ENCODE data around the gene MTX2. TPM values are rescaled to one million over a fixed set of nuclear protein-coding genes. Genes with fewer than 3 reads are reported as not detected.

The MTX2 gene
- total RNA-seq, 1 donor from 2014 or later = 26.0 TPM

DNA sequence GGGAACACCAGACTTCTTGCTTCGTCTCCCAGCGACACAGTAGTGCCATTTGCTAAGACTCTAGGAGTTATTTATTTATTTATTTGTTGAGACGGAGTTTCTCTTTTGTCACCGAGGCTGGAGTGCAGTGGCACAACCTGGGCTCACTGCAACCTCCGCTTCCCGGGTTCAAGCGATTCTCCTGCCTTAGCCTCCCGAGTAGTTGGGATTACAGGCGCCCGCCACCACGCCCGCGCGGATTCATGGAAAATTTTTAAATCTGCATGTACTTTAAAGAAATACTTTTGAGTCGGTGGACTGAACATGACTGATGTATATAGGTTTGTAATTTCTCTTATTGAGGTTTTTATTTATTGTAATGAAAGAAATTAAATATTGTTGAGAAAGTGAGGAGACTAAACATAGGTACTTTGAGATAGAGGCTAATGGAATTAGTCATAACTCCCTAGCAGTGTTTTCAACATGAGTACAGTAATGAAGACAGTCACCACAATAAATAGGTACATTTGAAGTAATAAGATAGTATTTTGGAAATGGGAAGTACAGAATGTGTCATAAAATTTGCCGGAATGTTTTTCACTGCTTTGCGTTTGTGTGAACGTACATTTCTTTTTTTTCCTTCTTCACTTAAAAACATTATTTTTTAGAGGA, 983 bp downstream of the MTX2 start:
- peak overlapping the region; percentile 93 for H3K27ac Mint-ChIP-seq

DNA sequence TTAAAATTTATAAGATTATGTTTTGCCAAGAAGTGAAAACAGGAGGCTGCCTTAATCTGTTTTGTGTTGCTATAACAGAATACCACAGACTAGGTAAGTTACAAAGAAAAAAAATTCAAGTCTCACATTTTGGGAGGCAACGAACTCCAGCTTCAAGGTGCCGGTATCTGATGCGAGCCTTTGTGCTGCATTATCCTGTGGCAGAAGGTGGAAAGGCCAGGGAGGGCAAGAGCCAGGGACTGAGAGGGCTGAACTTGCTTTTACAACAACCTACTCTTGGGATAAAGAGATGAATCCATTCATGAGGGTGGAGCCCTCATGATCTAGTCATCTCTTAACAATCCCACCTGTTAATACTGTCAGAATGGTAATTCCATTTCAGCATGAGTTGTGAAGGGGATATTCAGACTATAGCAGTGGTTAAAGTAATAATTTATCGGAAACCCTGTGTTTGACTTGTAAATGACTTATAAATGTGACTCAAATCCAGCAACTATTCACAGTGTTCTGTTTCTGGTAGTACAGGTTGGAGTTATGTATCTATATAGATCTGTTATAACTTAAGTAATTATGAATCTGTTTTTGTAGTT, 3.7 kb downstream of the MTX2 start:
- Mint-ChIP-seq H3K9me3 (no peaks in the 10 kb centered on the region), H3K4me3 (ENCODE audit: low read depth) (no peak overlapping the region), H3K27ac (no peak overlapping the region), H3K36me3 (ENCODE audit: low read depth) (peaks cover 3% of the 10 kb centered on the region), H3K4me1 (ENCODE audit: low read depth) (peaks cover 10% of the 10 kb centered on the region), H3K27me3 (ENCODE audit: low read depth) (no peaks in the 10 kb centered on the region)
- DNase-seq (ENCODE audit: low spot score) = no peak
- intact Hi-C loops (cut with micrococcal nuclease) = no loop called here

More for the DNA sequence above, 983 bp downstream of the MTX2 start:
- H3K9me3 Mint-ChIP-seq = no peaks in the 10 kb centered on the region
- H3K4me3 Mint-ChIP-seq (ENCODE audit: low read depth) = peak overlapping the region; percentile 97
- peaks cover 8% of the 10 kb centered on the region for H3K4me1 Mint-ChIP-seq (ENCODE audit: low read depth)
- peaks cover 8% of the 10 kb centered on the region for H3K27me3 Mint-ChIP-seq (ENCODE audit: low read depth)
- peaks cover 3% of the 10 kb centered on the region for H3K36me3 Mint-ChIP-seq (ENCODE audit: low read depth)
- DNase-seq (ENCODE audit: low spot score) = no peak
- intact Hi-C loops (cut with micrococcal nuclease) = no loop called here

DNA sequence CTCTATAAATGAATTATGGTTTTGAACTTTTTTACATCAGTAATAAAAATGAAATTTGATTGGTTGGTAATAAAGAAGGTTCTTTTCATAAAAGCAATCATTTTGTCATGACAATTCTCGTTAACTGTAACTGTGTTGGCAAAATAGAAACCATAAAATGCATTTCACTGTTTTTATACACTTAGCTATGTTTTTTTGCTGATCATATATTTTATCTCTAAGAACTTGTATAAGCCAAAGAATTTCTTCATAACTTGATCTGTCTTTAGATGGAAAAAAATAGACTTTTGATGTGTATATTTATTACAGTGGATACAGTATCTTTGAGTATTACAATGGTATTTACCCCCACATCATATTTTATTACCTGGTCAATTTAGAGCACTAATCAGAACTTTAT, 9.7 kb downstream of the MTX2 start:
- no peak overlapping the region for H3K4me3 Mint-ChIP-seq (ENCODE audit: low read depth)
- intact Hi-C loops (cut with micrococcal nuclease) = no loop called here
- H3K36me3 Mint-ChIP-seq (ENCODE audit: low read depth) = peaks cover 7% of the 10 kb centered on the region

DNA sequence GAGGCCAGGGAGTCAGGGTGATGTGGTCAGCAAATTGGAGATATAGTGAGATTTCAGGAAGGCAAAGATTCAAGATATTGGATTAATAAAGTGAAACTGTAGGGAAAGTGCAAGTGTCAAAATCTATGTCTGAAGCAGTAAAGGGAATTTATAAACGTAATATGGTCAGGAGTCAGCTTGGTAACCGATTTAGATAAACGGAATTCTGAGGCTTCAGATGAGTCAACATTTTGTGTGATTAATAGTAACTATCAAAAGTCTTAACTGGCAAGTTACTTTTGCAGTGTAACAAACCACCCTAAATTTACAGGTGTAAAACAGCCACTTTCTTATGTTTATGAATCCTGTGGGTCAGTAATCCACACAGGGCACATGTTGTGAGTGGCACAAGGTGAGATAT, 10.9 kb downstream of the MTX2 start:
- DNase-seq (ENCODE audit: low spot score) = no peak
- intact Hi-C loops (cut with micrococcal nuclease) = no loop called here
- Mint-ChIP-seq H3K27ac (no peak overlapping the region), H3K4me1 (ENCODE audit: low read depth) (peaks cover 20% of the 10 kb centered on the region), H3K9me3 (no peaks in the 10 kb centered on the region), H3K36me3 (ENCODE audit: low read depth) (peaks cover 4% of the 10 kb centered on the region), H3K27me3 (ENCODE audit: low read depth) (no peaks in the 10 kb centered on the region), H3K4me3 (ENCODE audit: low read depth) (no peak overlapping the region)

More for the DNA sequence above, 9.7 kb downstream of the MTX2 start:
- Mint-ChIP-seq H3K27ac (no peak overlapping the region), H3K27me3 (ENCODE audit: low read depth) (no peaks in the 10 kb centered on the region), H3K4me1 (ENCODE audit: low read depth) (peaks cover 20% of the 10 kb centered on the region), H3K9me3 (no peaks in the 10 kb centered on the region)
- no peak for DNase-seq (ENCODE audit: low spot score)

DNA sequence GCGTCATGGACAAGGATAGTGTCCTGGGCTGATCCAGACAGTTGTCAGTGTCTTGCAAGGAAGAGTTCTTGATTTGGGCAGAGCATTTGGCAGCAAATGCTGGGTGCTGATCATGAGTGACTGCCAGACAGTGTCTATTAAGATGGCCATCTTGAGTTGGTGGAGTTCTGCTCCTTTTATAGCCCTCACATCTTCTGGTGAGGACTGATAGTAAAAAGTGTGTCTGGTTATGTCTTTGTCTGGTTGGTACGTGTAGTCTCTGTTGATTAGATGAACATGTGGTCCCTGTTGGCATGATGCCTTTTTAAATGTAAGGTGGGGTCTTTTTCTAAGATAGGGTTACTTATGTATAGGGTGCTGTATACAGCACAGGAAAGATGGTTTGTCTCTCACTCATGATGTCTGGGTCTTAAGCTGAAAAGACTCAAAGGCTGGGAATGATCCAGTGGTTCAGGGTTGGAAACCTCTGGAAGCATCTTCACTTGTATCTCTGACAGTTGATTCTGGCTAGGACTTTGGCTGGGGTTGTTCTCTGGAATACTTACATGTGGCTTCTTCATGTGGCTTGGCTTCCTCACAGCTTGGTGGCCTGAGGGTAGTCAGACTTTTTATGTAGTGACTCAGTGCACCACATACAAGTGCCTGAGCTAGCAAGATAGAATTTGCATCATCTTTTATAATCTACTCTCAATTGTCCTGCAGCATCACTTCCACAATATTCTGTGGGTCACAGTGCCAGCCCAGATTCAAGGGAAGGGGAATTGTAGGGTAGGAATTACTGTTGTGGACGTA, 11.8 kb downstream of the MTX2 start:
- Mint-ChIP-seq H3K4me3 (ENCODE audit: low read depth) (no peak overlapping the region), H3K9me3 (no peaks in the 10 kb centered on the region), H3K27ac (no peak overlapping the region), H3K27me3 (ENCODE audit: low read depth) (no peaks in the 10 kb centered on the region), H3K4me1 (ENCODE audit: low read depth) (peaks cover 22% of the 10 kb centered on the region), H3K36me3 (ENCODE audit: low read depth) (peaks cover 6% of the 10 kb centered on the region)
- intact Hi-C loops (cut with micrococcal nuclease) = no loop called here
- DNase-seq (ENCODE audit: low spot score) = no peak

DNA sequence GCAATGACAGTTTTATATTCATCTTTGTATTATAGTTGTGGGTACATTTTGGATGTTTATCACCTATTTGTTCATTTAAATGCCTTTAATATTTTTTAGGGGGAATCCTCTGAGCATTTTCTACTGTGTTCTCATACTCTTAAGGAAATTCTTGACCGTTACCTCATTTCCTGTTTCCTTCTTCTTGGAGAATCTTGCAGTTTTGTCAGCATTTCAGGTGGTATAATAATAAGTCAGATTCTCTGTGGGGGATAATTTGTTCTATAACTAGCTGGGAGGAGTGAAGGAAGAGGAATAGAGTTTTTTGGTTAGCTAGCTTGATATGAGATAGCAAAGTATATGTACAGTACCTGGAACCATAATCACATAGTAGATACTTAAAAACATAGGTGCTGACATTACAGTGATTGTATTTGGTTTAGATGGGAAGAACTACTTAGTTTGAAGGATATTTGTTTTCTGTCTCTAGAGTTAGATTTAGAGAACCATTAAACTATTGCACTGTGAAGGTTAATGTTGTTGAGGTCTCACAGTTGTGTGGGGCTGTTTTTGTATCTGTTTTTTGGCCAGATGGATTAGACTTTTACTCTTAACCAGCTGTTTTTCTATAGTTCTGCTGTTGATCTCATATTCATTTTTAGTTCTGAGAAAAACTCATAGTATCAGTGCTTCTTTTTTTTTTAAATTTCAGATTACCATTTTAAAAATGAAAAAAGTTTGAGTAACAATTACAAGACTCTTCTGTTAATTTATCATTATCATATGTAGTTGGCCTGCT, 14.2 kb downstream of the MTX2 start:
- no peak for DNase-seq (ENCODE audit: low spot score)
- no peak overlapping the region for H3K4me3 Mint-ChIP-seq (ENCODE audit: low read depth)
- H3K36me3 Mint-ChIP-seq (ENCODE audit: low read depth) = peaks cover 14% of the 10 kb centered on the region
- H3K4me1 Mint-ChIP-seq (ENCODE audit: low read depth) = peaks cover 21% of the 10 kb centered on the region
- H3K27me3 Mint-ChIP-seq (ENCODE audit: low read depth) = no peaks in the 10 kb centered on the region
- no peaks in the 10 kb centered on the region for H3K9me3 Mint-ChIP-seq
- intact Hi-C loops (cut with micrococcal nuclease) = no loop called here
- no peak overlapping the region for H3K27ac Mint-ChIP-seq

DNA sequence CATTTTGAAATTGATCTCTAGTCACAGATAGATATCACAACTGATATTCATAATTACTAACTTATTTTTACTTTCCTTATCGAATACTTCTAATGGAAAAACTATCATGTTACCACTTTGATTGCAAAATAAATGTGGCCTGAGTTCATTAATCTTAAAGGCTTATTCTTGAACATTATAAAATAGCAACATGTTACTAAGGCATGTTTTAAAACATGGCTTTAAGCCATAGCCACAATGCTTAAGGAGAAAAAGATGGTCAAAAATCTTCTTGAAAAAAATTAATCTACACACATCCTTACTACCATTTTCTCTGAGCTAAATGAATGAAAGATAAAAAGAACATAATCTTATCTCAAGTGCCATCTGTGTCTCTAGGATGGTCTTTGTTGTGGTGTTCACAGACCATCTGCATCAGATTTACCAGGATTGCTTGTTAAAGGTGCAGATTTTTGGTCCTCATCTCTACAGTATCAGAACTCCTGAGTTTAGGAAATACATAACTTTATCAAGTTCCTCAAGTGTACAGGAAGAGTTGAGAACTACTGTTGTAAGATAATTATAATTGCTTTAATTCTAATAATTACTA, 15.3 kb downstream of the MTX2 start:
- intact Hi-C loops (cut with micrococcal nuclease) = no loop called here
- Mint-ChIP-seq H3K9me3 (no peaks in the 10 kb centered on the region), H3K27ac (no peak overlapping the region), H3K27me3 (ENCODE audit: low read depth) (no peaks in the 10 kb centered on the region), H3K4me1 (ENCODE audit: low read depth) (peaks cover 21% of the 10 kb centered on the region), H3K36me3 (ENCODE audit: low read depth) (peaks cover 15% of the 10 kb centered on the region), H3K4me3 (ENCODE audit: low read depth) (no peak overlapping the region)
- no peak for DNase-seq (ENCODE audit: low spot score)

DNA sequence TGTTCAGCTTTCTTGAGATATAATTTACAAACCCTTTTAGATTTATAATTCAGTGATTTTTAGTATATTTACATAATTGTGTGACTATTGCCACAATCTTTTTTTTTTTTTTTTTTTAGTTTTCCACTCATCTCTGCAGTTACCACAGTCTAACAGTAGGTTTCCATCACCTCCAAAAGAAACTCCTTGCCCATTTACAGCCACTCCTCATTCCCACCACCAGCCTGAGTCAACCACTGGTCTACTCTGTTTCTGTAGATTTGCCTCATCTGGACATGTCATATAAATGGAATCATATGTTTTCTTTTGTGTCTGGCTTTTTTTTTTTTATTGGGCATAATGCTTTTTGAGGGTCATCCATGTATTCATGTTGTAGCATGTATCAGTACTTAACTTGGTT, 16.1 kb downstream of the MTX2 start:
- Mint-ChIP-seq H3K27ac (no peak overlapping the region), H3K4me1 (ENCODE audit: low read depth) (peaks cover 24% of the 10 kb centered on the region)
- intact Hi-C loops (cut with micrococcal nuclease) = no loop called here

DNA sequence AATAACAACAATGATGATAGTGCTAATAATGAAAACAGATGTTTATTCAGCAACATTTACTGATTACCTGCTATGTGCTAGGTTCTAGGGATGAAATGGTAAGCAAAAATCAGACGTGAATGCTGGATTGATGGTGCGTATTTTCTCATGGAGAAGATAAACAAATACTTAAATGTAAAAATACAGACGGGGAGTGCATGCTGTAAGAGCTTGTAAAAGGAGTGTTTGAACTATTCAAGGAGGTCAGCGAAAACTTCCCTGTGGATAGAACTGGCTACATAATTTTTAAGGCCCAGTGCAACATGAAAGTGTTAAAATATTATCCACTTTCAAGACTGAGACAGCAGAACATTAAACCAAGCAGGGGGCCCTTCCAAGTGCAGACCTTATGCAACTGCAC, 22.1 kb downstream of the MTX2 start:
- H3K27me3 Mint-ChIP-seq (ENCODE audit: low read depth) = no peaks in the 10 kb centered on the region
- H3K36me3 Mint-ChIP-seq (ENCODE audit: low read depth) = peaks cover 7% of the 10 kb centered on the region
- intact Hi-C loops (cut with micrococcal nuclease) = no loop called here
- no peak for DNase-seq (ENCODE audit: low spot score)
- no peak overlapping the region for H3K4me3 Mint-ChIP-seq (ENCODE audit: low read depth)
- H3K27ac Mint-ChIP-seq = no peak overlapping the region
- no peaks in the 10 kb centered on the region for H3K9me3 Mint-ChIP-seq
- peaks cover 24% of the 10 kb centered on the region for H3K4me1 Mint-ChIP-seq (ENCODE audit: low read depth)

More for the DNA sequence above, 16.1 kb downstream of the MTX2 start:
- H3K27me3 Mint-ChIP-seq (ENCODE audit: low read depth) = no peaks in the 10 kb centered on the region
- no peaks in the 10 kb centered on the region for H3K9me3 Mint-ChIP-seq
- no peak for DNase-seq (ENCODE audit: low spot score)
- H3K36me3 Mint-ChIP-seq (ENCODE audit: low read depth) = peaks cover 15% of the 10 kb centered on the region
- no peak overlapping the region for H3K4me3 Mint-ChIP-seq (ENCODE audit: low read depth)

DNA sequence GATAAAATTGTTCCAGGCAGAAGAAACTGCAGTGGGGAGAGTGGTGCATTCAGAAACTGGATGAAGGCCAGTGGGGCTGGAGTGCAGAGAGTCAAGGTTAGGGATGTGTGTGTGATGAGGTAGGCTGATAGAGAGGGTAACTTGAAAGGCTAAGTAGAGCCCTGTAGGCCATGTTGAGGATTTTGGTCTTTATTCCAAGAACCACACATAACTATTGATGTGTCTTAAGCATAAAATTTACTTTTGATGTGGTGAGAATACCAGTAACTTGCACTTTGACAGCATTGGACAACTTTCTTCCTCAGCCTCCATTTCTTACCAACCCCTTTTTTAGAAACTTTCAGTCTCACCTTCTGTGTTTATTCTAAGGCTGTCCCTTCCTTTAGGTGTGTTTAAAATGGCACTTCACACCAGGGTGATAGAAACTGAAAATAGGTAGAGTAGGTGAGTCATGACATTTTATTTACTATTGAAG, 22.6 kb downstream of the MTX2 start:
- Mint-ChIP-seq H3K4me1 (ENCODE audit: low read depth) (peaks cover 24% of the 10 kb centered on the region), H3K27ac (no peak overlapping the region), H3K4me3 (ENCODE audit: low read depth) (no peak overlapping the region), H3K9me3 (no peaks in the 10 kb centered on the region), H3K36me3 (ENCODE audit: low read depth) (peaks cover 7% of the 10 kb centered on the region), H3K27me3 (ENCODE audit: low read depth) (no peaks in the 10 kb centered on the region)
- no peak for DNase-seq (ENCODE audit: low spot score)
- intact Hi-C loops (cut with micrococcal nuclease) = no loop called here

DNA sequence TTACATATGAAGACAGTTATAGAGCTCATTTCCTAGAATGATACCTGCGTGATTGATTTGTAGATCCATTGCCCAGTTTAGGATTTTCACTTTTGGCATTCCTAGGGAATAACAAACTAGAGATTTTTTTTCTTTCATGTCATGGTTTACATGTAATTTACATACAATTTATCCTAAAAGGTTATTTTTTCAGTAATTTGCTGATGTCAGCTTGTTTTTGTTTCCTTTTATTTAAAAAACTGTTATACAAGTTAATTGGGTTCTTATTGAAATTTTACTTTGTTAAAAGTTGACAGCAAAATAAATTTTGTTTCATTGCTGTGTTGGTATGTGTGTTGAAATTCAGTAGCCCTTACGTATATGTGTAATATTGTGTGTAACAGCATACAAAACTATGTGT, 23.4 kb downstream of the MTX2 start:
- no peaks in the 10 kb centered on the region for H3K27me3 Mint-ChIP-seq (ENCODE audit: low read depth)

DNA sequence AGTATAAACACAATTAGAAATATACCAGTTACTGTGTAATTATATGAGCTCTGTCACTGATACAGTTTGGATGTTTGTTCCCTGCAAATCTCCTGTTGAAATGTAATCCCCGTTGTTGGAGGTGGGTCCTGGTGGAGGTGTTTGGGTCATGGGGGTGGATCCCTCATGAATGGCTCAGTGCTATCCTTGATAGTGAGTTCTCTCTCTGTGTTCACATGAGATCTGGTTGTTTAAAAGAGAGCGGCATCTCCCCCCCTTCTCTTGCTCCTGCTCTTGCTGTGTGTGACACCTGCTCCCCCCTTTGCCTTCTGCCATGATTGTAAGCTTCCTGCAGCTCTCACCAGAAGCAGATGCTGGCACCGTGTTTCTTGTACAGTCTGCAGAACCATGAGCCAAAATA, 24.1 kb downstream of the MTX2 start:
- no peak for DNase-seq (ENCODE audit: low spot score)
- Mint-ChIP-seq H3K4me3 (ENCODE audit: low read depth) (no peak overlapping the region), H3K36me3 (ENCODE audit: low read depth) (peaks cover 3% of the 10 kb centered on the region), H3K9me3 (no peaks in the 10 kb centered on the region), H3K27ac (no peak overlapping the region), H3K27me3 (ENCODE audit: low read depth) (no peaks in the 10 kb centered on the region), H3K4me1 (ENCODE audit: low read depth) (peaks cover 26% of the 10 kb centered on the region)
- intact Hi-C loops (cut with micrococcal nuclease) = no loop called here

More for the DNA sequence above, 23.4 kb downstream of the MTX2 start:
- Mint-ChIP-seq H3K9me3 (no peaks in the 10 kb centered on the region), H3K4me3 (ENCODE audit: low read depth) (no peak overlapping the region), H3K36me3 (ENCODE audit: low read depth) (peaks cover 7% of the 10 kb centered on the region), H3K27ac (no peak overlapping the region), H3K4me1 (ENCODE audit: low read depth) (peaks cover 26% of the 10 kb centered on the region)
- intact Hi-C loops (cut with micrococcal nuclease) = no loop called here
- DNase-seq (ENCODE audit: low spot score) = no peak
